ENCODE results near the gene ATF4.

ATF4 gene

DNA sequence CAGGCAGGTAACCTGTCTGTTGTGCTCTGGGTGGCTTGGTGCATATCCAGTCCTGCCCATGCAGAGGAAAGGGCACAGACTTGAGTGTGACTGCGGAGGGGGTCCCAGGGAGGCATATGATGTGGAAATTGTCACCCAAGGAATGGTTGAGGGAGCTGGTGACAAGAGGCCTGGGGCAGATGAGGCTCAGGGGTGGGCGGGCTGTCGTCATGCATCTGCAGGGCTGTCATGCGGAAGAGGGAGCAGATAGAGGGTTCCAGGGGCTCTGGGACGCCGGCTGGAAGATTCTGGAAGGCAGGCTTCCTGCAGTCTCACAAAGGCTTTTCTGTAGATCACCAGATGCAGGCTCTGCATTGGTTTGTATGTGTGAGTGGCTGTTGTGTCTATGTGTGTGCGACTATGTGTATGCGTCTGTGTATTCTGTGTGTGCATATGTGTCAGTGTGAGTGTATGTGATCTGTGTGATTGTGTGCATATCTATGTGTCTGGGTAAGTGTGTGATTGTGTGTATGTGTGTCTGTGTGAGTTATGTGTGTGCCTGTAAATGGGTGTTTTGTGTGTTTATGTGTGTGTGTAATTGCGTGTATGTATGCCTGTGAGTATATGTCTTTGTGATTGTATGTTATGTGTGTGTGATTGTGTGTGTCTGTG is 42.6 kb downstream of the ATF4 start:
- no peak overlapping the region for H3K23ac ChIP-seq (ENCODE audit: low read length)
- H2BK120ac ChIP-seq (ENCODE audit: low read depth, low read length), result no peak overlapping the region
- no peak overlapping the region for H3K4me3 ChIP-seq (ENCODE audit: low read length)
- no peak overlapping the region for H3K9ac ChIP-seq (ENCODE audit: low read length)
- H3K79me2 ChIP-seq (ENCODE audit: control insufficient read depth, insufficient read depth, low read length), result no peaks in the 10 kb centered on the region
- no peak overlapping the region for H3K4me2 ChIP-seq (ENCODE audit: low read length)
- H4K5ac ChIP-seq (ENCODE audit: low read length), result no peak overlapping the region
- no peaks in the 10 kb centered on the region for H3K4me1 ChIP-seq (ENCODE audit: control insufficient read depth, low read depth, low read length)
- H3K56ac ChIP-seq (ENCODE audit: low read length), result no peak overlapping the region
- H2BK15ac ChIP-seq (replicated peaks; ENCODE audit: low read depth), result no peak overlapping the region
- no peak for DNase-seq
- H3K4ac ChIP-seq (ENCODE audit: low read depth, low read length), result no peak overlapping the region
- no peaks in the 10 kb centered on the region for H3K79me1 ChIP-seq (ENCODE audit: low read length)
- no peaks in the 10 kb centered on the region for H3K36me3 ChIP-seq (ENCODE audit: control insufficient read depth, insufficient read depth, low read length)
- no peak overlapping the region for H3K27ac ChIP-seq (ENCODE audit: low read depth, low read length)
- H3K18ac ChIP-seq (ENCODE audit: low read length), result no peak overlapping the region
- H2BK5ac ChIP-seq (ENCODE audit: low read length), result no peak overlapping the region
- H3K27me3 ChIP-seq (ENCODE audit: insufficient read depth, low read length, poor library complexity), result no peaks in the 10 kb centered on the region
- 100% methylated on average over 1 of the region's 9 CpGs for WGBS (ENCODE audit: extremely low coverage, insufficient coverage, low lambda C conversion rate)
- no peak overlapping the region for H2AK5ac ChIP-seq (ENCODE audit: low read length)
- H4K8ac ChIP-seq (ENCODE audit: low read depth, low read length), result no peak overlapping the region

GRCh38 chr22:39563571-39564428 is 43.4 kb downstream of the ATF4 start:
- H3K27ac ChIP-seq (ENCODE audit: low read depth, low read length), result no peak overlapping the region
- no CpG with 5 or more reads among the region's 7 CpGs for WGBS (ENCODE audit: extremely low coverage, insufficient coverage, low lambda C conversion rate)
- no peak overlapping the region for H3K4ac ChIP-seq (ENCODE audit: low read depth, low read length)
- no peak overlapping the region for H2BK5ac ChIP-seq (ENCODE audit: low read length)
- H2BK120ac ChIP-seq (ENCODE audit: low read depth, low read length), result no peak overlapping the region
- no peak overlapping the region for H3K9ac ChIP-seq (ENCODE audit: low read length)
- H2AK5ac ChIP-seq (ENCODE audit: low read length), result no peak overlapping the region
- DNase-seq, result no peak
- no peaks in the 10 kb centered on the region for H3K27me3 ChIP-seq (ENCODE audit: insufficient read depth, low read length, poor library complexity)
- no peak overlapping the region for H3K4me2 ChIP-seq (ENCODE audit: low read length)
- no peak overlapping the region for H4K5ac ChIP-seq (ENCODE audit: low read length)
- H3K23ac ChIP-seq (ENCODE audit: low read length), result no peak overlapping the region
- no peak overlapping the region for H3K18ac ChIP-seq (ENCODE audit: low read length)
- H3K4me1 ChIP-seq (ENCODE audit: control insufficient read depth, low read depth, low read length), result no peaks in the 10 kb centered on the region
- no peak overlapping the region for H2BK15ac ChIP-seq (replicated peaks; ENCODE audit: low read depth)
- no peak overlapping the region for H3K4me3 ChIP-seq (ENCODE audit: low read length)
- no peak overlapping the region for H3K56ac ChIP-seq (ENCODE audit: low read length)
- no peak overlapping the region for H4K8ac ChIP-seq (ENCODE audit: low read depth, low read length)
- no peaks in the 10 kb centered on the region for H3K36me3 ChIP-seq (ENCODE audit: control insufficient read depth, insufficient read depth, low read length)
- H3K79me1 ChIP-seq (ENCODE audit: low read length), result no peaks in the 10 kb centered on the region
- no peaks in the 10 kb centered on the region for H3K79me2 ChIP-seq (ENCODE audit: control insufficient read depth, insufficient read depth, low read length)

DNA sequence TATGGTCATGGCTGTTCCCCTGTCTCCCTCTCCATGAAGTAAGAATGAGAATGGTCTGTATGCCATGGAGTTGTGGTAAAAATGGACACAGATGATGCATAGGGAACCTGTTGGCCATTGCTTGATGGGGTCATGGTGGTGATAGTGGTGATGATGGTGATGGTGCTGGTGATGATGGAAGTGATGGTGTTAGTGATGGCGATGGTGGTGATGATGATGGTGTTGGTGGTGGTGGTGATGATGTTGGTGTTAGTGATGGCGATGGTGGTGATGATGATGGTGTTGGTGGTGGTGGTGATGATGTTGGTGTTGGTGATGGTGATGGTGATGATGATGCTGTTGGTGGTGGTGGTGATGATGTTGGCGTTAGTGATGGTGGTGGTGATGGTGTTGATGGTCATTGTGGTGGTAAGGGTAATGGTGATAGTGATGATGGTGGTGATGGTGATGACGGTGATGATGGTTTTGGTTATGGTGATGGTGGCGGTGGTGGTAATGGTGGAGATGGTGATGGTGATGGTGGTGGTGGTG is 45.1 kb downstream of the ATF4 start:
- H2BK15ac ChIP-seq (replicated peaks; ENCODE audit: low read depth), result no peak overlapping the region

GRCh38 chr22:39567135-39567946 is 47.0 kb downstream of the ATF4 start:
- Histone ChIP-seq H3K18ac (ENCODE audit: low read length) (no peak overlapping the region), H3K4me2 (ENCODE audit: low read length) (no peak overlapping the region), H3K4ac (ENCODE audit: low read depth, low read length) (no peak overlapping the region), H2AK5ac (ENCODE audit: low read length) (no peak overlapping the region), H3K27ac (ENCODE audit: low read depth, low read length) (no peak overlapping the region), H3K79me1 (ENCODE audit: low read length) (no peaks in the 10 kb centered on the region), H3K56ac (ENCODE audit: low read length) (no peak overlapping the region), H3K4me3 (ENCODE audit: low read length) (no peak overlapping the region), H3K9ac (ENCODE audit: low read length) (no peak overlapping the region), H2BK5ac (ENCODE audit: low read length) (no peak overlapping the region), H4K5ac (ENCODE audit: low read length) (no peak overlapping the region), H3K23ac (ENCODE audit: low read length) (no peak overlapping the region), H3K27me3 (ENCODE audit: insufficient read depth, low read length, poor library complexity) (no peaks in the 10 kb centered on the region), H4K8ac (ENCODE audit: low read depth, low read length) (no peak overlapping the region), H2BK120ac (ENCODE audit: low read depth, low read length) (no peak overlapping the region), H3K36me3 (ENCODE audit: control insufficient read depth, insufficient read depth, low read length) (no peaks in the 10 kb centered on the region), H3K4me1 (ENCODE audit: control insufficient read depth, low read depth, low read length) (no peaks in the 10 kb centered on the region), H3K79me2 (ENCODE audit: control insufficient read depth, insufficient read depth, low read length) (no peaks in the 10 kb centered on the region), H2BK15ac (replicated peaks; ENCODE audit: low read depth) (no peak overlapping the region)
- DNase-seq, result no peak
- WGBS (ENCODE audit: extremely low coverage, insufficient coverage, low lambda C conversion rate), result no CpG with 5 or more reads among the region's 14 CpGs

More for the DNA sequence above, 45.1 kb downstream of the ATF4 start:
- no peak overlapping the region for H3K4me3 ChIP-seq (ENCODE audit: low read length)
- H3K27me3 ChIP-seq (ENCODE audit: insufficient read depth, low read length, poor library complexity), result no peaks in the 10 kb centered on the region
- no peaks in the 10 kb centered on the region for H3K36me3 ChIP-seq (ENCODE audit: control insufficient read depth, insufficient read depth, low read length)
- H3K9ac ChIP-seq (ENCODE audit: low read length), result no peak overlapping the region
- no peaks in the 10 kb centered on the region for H3K79me2 ChIP-seq (ENCODE audit: control insufficient read depth, insufficient read depth, low read length)
- no peaks in the 10 kb centered on the region for H3K4me1 ChIP-seq (ENCODE audit: control insufficient read depth, low read depth, low read length)
- no peak overlapping the region for H3K23ac ChIP-seq (ENCODE audit: low read length)
- WGBS (ENCODE audit: extremely low coverage, insufficient coverage, low lambda C conversion rate), result no CpG with 5 or more reads among the region's 5 CpGs
- H2AK5ac ChIP-seq (ENCODE audit: low read length), result no peak overlapping the region
- H2BK5ac ChIP-seq (ENCODE audit: low read length), result no peak overlapping the region
- no peak overlapping the region for H3K4me2 ChIP-seq (ENCODE audit: low read length)
- no peaks in the 10 kb centered on the region for H3K79me1 ChIP-seq (ENCODE audit: low read length)
- H3K4ac ChIP-seq (ENCODE audit: low read depth, low read length), result no peak overlapping the region
- no peak overlapping the region for H3K18ac ChIP-seq (ENCODE audit: low read length)
- DNase-seq, result no peak
- H2BK120ac ChIP-seq (ENCODE audit: low read depth, low read length), result no peak overlapping the region
- no peak overlapping the region for H3K56ac ChIP-seq (ENCODE audit: low read length)
- no peak overlapping the region for H4K5ac ChIP-seq (ENCODE audit: low read length)
- no peak overlapping the region for H3K27ac ChIP-seq (ENCODE audit: low read depth, low read length)
- H4K8ac ChIP-seq (ENCODE audit: low read depth, low read length), result no peak overlapping the region

GRCh38 chr22:39568278-39568981 is 48.1 kb downstream of the ATF4 start:
- no peaks in the 10 kb centered on the region for H3K36me3 ChIP-seq (ENCODE audit: control insufficient read depth, insufficient read depth, low read length)
- H3K4me2 ChIP-seq (ENCODE audit: low read length), result no peak overlapping the region
- no peak overlapping the region for H3K56ac ChIP-seq (ENCODE audit: low read length)
- no peak overlapping the region for H3K18ac ChIP-seq (ENCODE audit: low read length)
- H2BK120ac ChIP-seq (ENCODE audit: low read depth, low read length), result no peak overlapping the region
- H2AK5ac ChIP-seq (ENCODE audit: low read length), result no peak overlapping the region
- no peaks in the 10 kb centered on the region for H3K4me1 ChIP-seq (ENCODE audit: control insufficient read depth, low read depth, low read length)
- no peaks in the 10 kb centered on the region for H3K27me3 ChIP-seq (ENCODE audit: insufficient read depth, low read length, poor library complexity)
- no peak overlapping the region for H3K4ac ChIP-seq (ENCODE audit: low read depth, low read length)
- no peaks in the 10 kb centered on the region for H3K79me2 ChIP-seq (ENCODE audit: control insufficient read depth, insufficient read depth, low read length)
- no peak overlapping the region for H3K9ac ChIP-seq (ENCODE audit: low read length)
- WGBS (ENCODE audit: extremely low coverage, insufficient coverage, low lambda C conversion rate), result no CpG with 5 or more reads among the region's 19 CpGs
- no peaks in the 10 kb centered on the region for H3K79me1 ChIP-seq (ENCODE audit: low read length)
- H2BK15ac ChIP-seq (replicated peaks; ENCODE audit: low read depth), result no peak overlapping the region
- H4K5ac ChIP-seq (ENCODE audit: low read length), result no peak overlapping the region
- H3K23ac ChIP-seq (ENCODE audit: low read length), result no peak overlapping the region
- H4K8ac ChIP-seq (ENCODE audit: low read depth, low read length), result no peak overlapping the region
- no peak overlapping the region for H3K4me3 ChIP-seq (ENCODE audit: low read length)
- no peak for DNase-seq
- no peak overlapping the region for H2BK5ac ChIP-seq (ENCODE audit: low read length)
- no peak overlapping the region for H3K27ac ChIP-seq (ENCODE audit: low read depth, low read length)

Data from mesendoderm (in vitro differentiated cells).